Motor neuron (in vitro differentiated cells): ENCODE measurements around the gene IL17RD. TPM values are rescaled to one million over a fixed set of nuclear protein-coding genes. Genes with fewer than 3 reads are reported as not detected.

Experiments
- ATAC-seq, 8 experiments: fragments of 200-7000 bp; cut with Tn5 transposase; replicated peaks in 6 of 8; 2 replicates each; pipeline ENCODE4 v1.8.0; 2021; ENCODE audit warnings: mild to moderate bottlenecking in 8 of 8, moderate library complexity in 8 of 8
- H3K27ac ChIP-seq, 2 donors: fragments of 250-450 bp; sonication (Bioruptor Pico); 2 replicates each; pipeline ENCODE4 v1.9.0; 2021; ENCODE audit warnings: antibody characterized with exemption in 2 of 2, mild to moderate bottlenecking in 2 of 2, moderate library complexity in 1 of 2
- H3K4me1 ChIP-seq, 2 donors: fragments of 250-450 bp; sonication (Bioruptor Pico); replicated peaks in 1 of 2; 2 replicates each; pipeline ENCODE4 v1.6.1; 2021; ENCODE audit warnings: antibody characterized with exemption in 2 of 2, mild to moderate bottlenecking in 2 of 2, moderate library complexity in 1 of 2
- H3K4me3 ChIP-seq, 5 donors: fragments of 250-450 bp; sonication (Bioruptor Pico); 2 replicates each; pipeline ENCODE4 v1.9.0; 2021; ENCODE audit warnings: antibody characterized with exemption in 5 of 5, mild to moderate bottlenecking in 5 of 5, moderate library complexity in 4 of 5
- WGBS, 10 experiments: fragments of 450-650 bp; shearing (Covaris generic); methylation state at CpG; one replicate each; pipeline ENCODE4 v1.0.0; 2022; 5-methylcytosine and 5-hydroxymethylcytosine counted together
- in situ Hi-C, 9 experiments: fragments of 400-800 bp; cut with MboI; loops; one replicate each; pipeline ENCODE4 v1.15.0; 2021; ENCODE audit warnings: low sequenced_read_pairs in 9 of 9, low pct_unique_long_range_greater_than_20kb in 2 of 9; ENCODE audit not compliant: unreplicated experiment in 9 of 9
- total RNA-seq, 8 experiments: library from RNA; unstranded; fragments of 300-600 nt; gene quantifications; 2 replicates each; pipeline versions ENCODE4 v1.2.3 to v1.2.4, GENCODE V29; 2022

The IL17RD gene
- total RNA-seq, 8 experiments from 2014 or later, result 6.7 to 13.7 (median 9.8) TPM

GRCh38 chr3:57078635-57079473, 86.3 kb downstream of the IL17RD start:
- in situ Hi-C loops, result no loop called here
- WGBS, 10 experiments, result 0% methylated on average over 2 to 5 of the region's 91 CpGs; no CpG with 5 or more reads in 7 of the 10 experiments
- peak overlapping the region; percentile 40 to 69 (median 55) for H3K4me3 ChIP-seq
- peak; percentile 62 to 86 (median 81) for ATAC-seq
- H3K27ac ChIP-seq, result peak overlapping the region in 1 of 2 donors; percentile 2
- no peaks in the 10 kb centered on the region for H3K4me1 ChIP-seq

DNA sequence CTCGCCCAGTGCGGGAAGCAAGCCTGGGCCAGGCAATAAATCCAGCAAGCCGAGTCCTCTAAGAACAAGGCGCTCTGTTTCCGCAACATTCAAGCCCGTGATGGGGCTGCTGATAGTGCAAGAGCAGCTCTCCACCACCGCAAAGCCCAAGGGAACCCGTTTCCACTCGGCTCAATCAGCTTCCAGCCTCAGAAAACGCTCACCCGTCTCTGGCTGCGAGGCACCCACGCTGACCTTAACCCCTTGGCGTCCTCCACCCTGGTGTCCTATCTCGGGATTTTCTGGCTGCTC, 86.9 kb downstream of the IL17RD start:
- 7 to 27% (median 10%) methylated on average over 3 to 12 of the region's 15 CpGs; no CpG with 5 or more reads in 5 of the 10 experiments for WGBS, 10 experiments
- Histone ChIP-seq H3K27ac (no peak overlapping the region), H3K4me3 (peak overlapping the region; percentile 40 to 69 (median 55)), H3K4me1 (no peaks in the 10 kb centered on the region)
- in situ Hi-C loops, result no loop called here
- ATAC-seq, result peak in 7 of 8 experiments; percentile 31 to 49 (median 40)

- Histone ChIP-seq H3K27ac (no peak overlapping the region), H3K4me3 (peak overlapping the region; percentile 40 to 69 (median 55)), H3K4me1 (no peaks in the 10 kb centered on the region)
- ATAC-seq, result no peak
- WGBS, 10 experiments, result 6 to 100% (median 80%) methylated on average over 1 to 8 of the region's 9 CpGs; no CpG with 5 or more reads in 3 of the 10 experiments
- in situ Hi-C loops, result no loop called here
Measured at GRCh38 chr3:57077630-57078343, 87.4 kb downstream of the IL17RD start.

DNA sequence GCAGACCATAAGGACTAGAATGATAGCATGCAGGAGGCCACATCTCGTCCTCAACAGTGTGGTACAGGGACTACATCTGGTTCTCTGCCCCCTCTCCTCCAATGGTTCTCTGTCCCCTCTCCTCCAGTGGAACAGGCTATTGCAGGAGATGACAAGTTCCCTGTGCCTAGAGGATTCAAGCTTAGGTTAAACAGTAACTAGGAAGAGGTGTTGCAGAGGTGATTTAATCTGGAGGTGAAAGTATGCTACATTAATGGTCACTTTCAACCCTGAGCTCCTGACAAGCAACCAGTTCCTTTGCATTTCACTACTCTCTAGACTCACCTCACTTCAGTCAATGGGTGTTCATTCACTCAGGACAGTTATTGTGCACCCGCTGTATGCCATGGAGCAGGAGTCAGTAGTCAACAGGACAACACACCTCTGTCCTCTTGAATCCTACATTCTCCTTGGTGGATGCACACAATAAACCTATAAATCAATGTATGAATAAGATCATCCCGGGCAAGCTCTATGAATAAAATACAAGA, 88.7 kb downstream of the IL17RD start:
- no peak for ATAC-seq
- WGBS, 10 experiments, result 50 to 100% (median 78%) methylated on average over 1 to 3 of the region's 3 CpGs; no CpG with 5 or more reads in 4 of the 10 experiments
- in situ Hi-C loops, result no loop called here
- no peaks in the 10 kb centered on the region for H3K4me1 ChIP-seq
- H3K27ac ChIP-seq, result no peak overlapping the region
- no peak overlapping the region for H3K4me3 ChIP-seq

GRCh38 chr3:57074135-57074534, 91.0 kb downstream of the IL17RD start:
- 29 to 100% (median 86%) methylated on average over 1 to 2 of the region's 4 CpGs; no CpG with 5 or more reads in 6 of the 10 experiments for WGBS, 10 experiments

DNA sequence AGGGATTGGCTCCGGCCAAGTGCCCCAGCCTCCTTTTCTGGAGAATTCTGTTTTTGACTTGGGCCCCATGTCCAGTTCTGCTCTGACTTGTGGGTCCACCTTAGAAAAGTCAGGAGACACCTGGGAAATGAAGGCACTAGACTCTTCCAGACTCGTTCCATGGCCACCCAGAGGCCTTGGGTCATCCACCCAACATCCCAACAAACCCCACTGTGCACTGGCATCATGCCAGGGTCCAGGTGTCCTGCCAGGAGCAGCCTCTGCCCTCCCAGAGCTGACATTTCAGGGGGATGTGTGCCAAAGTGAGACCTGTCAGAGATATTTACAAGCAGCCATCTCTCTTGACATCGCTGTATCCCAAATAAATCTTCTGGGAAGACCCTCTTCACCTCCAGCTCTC, 91.5 kb downstream of the IL17RD start:
- H3K27ac ChIP-seq, result no peak overlapping the region
- WGBS, 10 experiments, result 79 to 100% (median 100%) methylated on average over 1 to 2 of the region's 3 CpGs; no CpG with 5 or more reads in 7 of the 10 experiments
- in situ Hi-C loops, result no loop called here
- no peak for ATAC-seq
- peaks cover 0 to 1% of the 10 kb centered on the region in 2 donors for H3K4me1 ChIP-seq
- H3K4me3 ChIP-seq, result no peak overlapping the region

More at GRCh38 chr3:57074135-57074534, 91.0 kb downstream of the IL17RD start:
- no peaks in the 10 kb centered on the region for H3K4me1 ChIP-seq
- no peak overlapping the region for H3K27ac ChIP-seq
- no peak for ATAC-seq
- H3K4me3 ChIP-seq, result no peak overlapping the region
- in situ Hi-C loops, result no loop called here

- no peak overlapping the region for H3K27ac ChIP-seq
- H3K4me1 ChIP-seq, result peaks cover 0 to 5% of the 10 kb centered on the region in 2 donors
- WGBS, 10 experiments, result 27 to 100% (median 65%) methylated on average over 1 to 5 of the region's 6 CpGs; no CpG with 5 or more reads in 2 of the 10 experiments
- in situ Hi-C loops, result no loop called here
- H3K4me3 ChIP-seq, result no peak overlapping the region
- ATAC-seq, result no peak
Measured at GRCh38 chr3:57069503-57069902, 95.7 kb downstream of the IL17RD start.

DNA sequence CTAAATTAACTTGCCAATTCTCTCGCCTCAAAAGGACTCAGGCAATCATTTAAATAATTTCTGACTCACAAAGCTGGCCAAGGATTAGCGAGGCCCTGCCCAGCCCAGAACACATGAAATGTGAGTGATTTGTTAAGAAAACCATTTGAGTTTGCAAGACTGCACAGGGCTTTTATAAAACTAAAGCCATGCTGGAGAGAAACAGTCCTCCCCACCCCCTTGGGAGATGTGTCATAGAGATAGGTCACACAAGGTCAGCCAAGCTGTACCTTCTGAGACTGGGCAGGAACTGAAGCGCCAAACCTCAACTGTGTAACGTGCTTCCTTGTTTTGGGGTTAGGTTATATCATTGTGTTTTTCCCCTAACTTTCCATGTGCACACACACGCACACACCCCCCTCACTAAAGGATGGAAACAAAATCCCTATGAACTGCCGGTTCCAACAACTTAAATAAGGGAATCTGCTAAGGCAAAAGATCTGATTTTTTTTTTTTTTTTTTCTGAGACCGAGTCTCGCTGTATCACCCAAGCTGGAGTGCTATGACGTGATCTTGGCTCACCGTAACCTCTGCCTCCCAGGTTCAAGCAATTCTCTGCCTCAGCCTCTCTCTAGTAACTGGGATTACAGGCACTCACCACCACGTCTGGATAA, 96.6 kb downstream of the IL17RD start:
- peak overlapping the region in 1 of 2 donors; percentile 27 for H3K27ac ChIP-seq
- peak; percentile 92 to 98 (median 96) for ATAC-seq
- WGBS, 10 experiments, result 0 to 91% (median 66%) methylated on average over 1 to 7 of the region's 11 CpGs; no CpG with 5 or more reads in 1 of the 10 experiments
- in situ Hi-C loops, result no loop called here
- H3K4me1 ChIP-seq, result peaks cover 0 to 10% of the 10 kb centered on the region in 2 donors
- no peak overlapping the region for H3K4me3 ChIP-seq

DNA sequence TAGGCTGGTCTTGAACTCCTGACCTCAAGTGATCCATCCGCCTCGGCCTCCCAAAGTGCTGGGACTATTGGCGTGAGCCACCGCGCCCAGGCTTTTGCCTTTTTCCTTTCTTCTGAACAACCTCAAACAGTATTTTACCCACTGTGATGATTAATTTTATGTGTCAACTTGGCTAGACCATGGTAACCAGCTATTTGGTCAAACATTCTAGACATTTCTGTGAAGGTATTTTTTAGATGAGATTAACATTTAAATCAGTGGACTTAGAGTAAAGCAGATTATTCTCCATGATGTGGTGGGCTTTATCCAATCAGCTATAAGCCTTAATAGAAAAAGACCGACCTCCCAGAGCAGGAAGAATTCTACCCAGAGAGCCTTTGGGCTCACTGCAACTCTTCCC, 98.7 kb downstream of the IL17RD start:
- in situ Hi-C loops, result no loop called here
- Histone ChIP-seq H3K4me1 (peaks cover 0 to 14% of the 10 kb centered on the region in 2 donors), H3K4me3 (no peak overlapping the region), H3K27ac (no peak overlapping the region)
- no peak for ATAC-seq
- WGBS, 10 experiments, result 92 to 100% (median 100%) methylated on average over 1 to 6 of the region's 6 CpGs; no CpG with 5 or more reads in 1 of the 10 experiments

DNA sequence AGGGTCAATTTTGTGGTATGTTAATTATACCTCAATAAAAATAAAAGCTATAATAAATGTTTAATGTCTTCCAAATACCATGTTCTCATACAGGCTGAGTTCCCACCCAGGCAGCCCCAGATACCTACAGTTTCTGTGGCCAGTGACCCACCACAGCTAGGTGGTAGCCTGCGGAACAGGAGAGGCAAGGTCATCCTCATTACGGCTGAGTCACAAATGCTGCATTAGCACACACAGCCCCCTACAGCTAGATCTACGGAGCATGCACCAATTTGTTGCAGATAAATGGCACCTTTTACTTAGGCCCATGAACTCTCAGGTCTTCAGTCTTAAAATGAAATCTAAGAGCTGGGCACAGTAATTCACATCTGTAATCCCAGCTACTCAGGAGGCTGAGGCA, 99.6 kb downstream of the IL17RD start:
- Histone ChIP-seq H3K4me3 (no peak overlapping the region), H3K4me1 (peaks cover 0 to 14% of the 10 kb centered on the region in 2 donors), H3K27ac (no peak overlapping the region)
- no peak for ATAC-seq
- in situ Hi-C loops, result no loop called here
- WGBS, 10 experiments, result 50 to 100% (median 90%) methylated on average over 2 to 3 of the region's 3 CpGs; no CpG with 5 or more reads in 5 of the 10 experiments

- Histone ChIP-seq H3K27ac (no peak overlapping the region), H3K4me1 (peaks cover 0 to 16% of the 10 kb centered on the region in 2 donors), H3K4me3 (no peak overlapping the region)
- WGBS, 10 experiments, result 94 to 100% (median 100%) methylated on average over 1 to 2 of the region's 2 CpGs
- ATAC-seq, result no peak
- in situ Hi-C loops, result no loop called here
Measured at GRCh38 chr3:57064572-57064971, 100.6 kb downstream of the IL17RD start.

GRCh38 chr3:57064001-57064400, 101.2 kb downstream of the IL17RD start:
- peaks cover 0 to 16% of the 10 kb centered on the region in 2 donors for H3K4me1 ChIP-seq
- ATAC-seq, result no peak
- H3K27ac ChIP-seq, result no peak overlapping the region
- WGBS, 10 experiments, result 71 to 100% (median 87%) methylated on average over 1 to 6 of the region's 6 CpGs; no CpG with 5 or more reads in 3 of the 10 experiments
- no peak overlapping the region for H3K4me3 ChIP-seq
- in situ Hi-C loops, result no loop called here
